HG03469 (cell line): Measurements from ENCODE around the gene TSPO.
"Not testable (repeated sequence)": the region's sequence is repeated elsewhere in the genome, so short reads cannot be mapped to it uniquely, and the experiment has no call there.

Experiments used
- ATAC-seq: cut with Tn5 transposase; IDR thresholded peaks from one replicate; pipeline ENCODE4 v1.9.1; 2021; ENCODE audit warnings: mild to moderate bottlenecking, moderate library complexity, moderate number of reproducible peaks; ENCODE audit not compliant: unreplicated experiment

TSPO gene

DNA sequence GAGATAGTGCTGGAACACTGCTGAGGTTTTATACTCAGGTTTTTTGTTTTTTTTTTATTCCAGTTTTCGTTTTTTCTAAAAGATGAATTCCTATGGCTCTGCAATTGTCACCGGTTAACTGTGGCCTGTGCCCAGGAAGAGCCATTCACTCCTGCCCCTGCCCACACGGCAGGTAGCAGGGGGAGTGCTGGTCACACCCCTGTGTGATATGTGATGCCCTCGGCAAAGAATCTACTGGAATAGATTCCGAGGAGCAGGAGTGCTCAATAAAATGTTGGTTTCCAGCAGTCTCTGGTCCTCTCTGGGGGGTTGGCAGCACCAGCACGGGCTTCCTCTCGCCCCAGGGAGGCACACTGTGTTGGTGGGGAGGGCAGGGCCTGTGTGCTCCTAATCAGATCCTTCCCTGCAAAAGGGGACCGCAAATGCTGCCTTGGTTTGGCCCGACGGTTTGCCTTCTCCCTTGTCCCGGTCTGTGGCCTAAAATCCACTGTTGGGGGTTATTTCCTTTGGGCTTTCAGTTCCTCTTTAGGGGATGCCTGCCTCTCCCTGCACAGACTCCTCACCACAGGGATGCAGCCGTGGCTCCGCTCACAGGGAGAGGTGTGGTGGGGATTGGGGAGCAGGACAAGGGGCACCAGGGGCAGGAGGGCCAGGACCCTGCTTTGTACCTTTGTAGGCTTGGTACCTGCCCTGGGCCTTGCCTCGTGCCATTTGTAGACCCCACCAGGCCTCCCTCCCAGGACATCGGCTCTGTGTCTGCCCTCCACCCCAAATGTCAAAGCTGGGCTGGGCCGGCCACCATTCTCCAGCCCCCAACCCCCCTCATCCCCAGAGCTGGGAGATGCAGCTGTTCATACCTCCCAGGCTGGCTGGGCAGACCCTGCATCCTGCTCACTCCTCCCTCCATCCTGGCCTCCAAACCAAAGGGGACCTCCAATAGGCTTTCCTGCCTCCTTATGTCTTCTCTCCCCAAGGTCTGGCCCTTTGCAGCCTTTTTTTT is 21.6 kb upstream of the TSPO start:
- ATAC-seq = no peak

DNA sequence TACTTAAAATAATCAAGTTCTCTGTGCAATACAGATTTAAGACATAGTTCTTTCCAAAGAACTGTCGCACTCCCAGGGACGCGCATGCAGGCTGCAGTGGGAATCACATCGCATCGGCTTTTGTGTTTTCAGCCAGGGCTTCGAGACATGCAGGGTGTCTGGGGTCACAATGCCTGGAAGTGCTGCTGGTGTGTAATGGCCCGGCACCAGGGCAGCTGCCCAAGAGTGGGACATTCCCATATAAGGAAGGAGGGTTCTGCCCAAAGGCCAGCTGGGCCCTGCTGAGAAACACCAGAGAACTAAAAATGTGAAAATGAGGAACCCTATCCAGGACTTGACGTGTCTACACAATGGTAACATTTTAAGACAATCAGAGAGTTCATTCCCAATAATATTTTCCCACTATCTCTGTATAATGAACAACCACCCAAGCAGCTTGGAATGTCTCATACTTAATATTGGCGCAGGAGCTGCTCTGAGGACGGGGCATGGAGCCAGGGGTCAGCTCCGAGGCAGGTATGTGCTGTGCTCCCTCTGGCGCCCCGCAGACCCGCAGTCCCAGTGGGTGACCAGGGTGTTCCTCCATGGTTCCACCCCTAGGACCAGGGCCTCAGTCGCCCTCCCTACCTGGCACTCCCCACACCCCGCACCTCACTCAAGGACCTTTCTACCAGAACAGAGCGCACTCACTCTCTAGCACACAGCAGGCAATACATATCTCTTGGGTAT is 19.4 kb upstream of the TSPO start:
- ATAC-seq = no peak

DNA sequence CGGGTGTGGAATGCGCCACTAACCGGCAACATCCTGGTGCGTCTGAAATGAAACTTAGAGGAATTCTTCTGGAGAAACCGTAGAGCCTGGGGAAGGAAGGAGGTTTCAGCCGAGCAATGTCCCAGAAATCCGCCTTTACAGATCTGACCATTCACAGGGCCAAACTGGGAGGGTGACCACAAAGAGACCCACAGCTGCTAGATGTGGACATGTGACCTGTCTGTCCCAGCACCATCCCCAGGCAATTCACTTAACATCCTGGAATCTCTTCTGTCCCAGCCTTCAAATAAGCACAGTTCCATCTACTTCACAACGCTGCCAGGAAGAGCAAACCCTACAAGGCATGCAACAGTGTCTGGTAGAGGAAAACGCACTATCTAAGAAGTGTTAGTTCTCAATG is 18.0 kb upstream of the TSPO start:
- ATAC-seq = no peak

DNA sequence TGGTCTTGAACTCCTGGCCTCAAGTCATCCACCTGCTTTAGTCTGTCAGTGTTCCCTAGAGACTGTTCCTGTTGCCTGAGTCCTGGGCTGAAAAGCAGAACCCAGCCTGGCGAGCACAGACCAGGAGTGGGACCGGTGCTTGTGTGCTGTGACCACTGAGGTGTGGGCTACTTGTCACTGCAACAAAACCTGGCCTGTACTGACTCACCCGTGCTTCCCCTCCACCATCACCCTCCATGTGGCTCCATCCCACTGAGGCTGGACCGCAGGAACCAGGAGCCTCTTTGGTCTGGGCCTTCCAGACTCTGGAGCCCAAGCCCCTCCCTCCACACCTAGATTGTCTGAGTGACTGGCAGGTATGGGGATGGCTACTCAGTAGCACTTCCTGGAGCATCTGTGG is 16.8 kb upstream of the TSPO start:
- ATAC-seq = no peak

DNA sequence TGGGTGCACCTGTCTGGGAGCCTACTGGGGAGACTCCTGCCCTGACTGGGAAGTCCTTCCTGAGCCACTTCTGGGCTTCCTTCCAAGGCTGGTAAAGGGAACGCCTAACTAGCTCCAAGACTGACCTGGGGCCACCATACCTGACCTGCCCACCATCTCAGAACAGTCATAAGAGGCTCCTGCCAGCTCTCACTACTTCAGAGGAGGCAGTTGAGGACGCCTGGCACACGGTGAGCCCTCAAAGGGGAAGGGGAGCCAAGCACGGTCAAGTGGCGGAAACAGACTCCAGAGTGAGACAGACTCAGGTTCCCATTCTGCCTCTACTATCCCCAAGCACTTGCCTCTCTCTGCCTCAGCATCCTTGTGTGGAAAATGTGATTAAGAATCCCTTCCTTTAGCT is 15.8 kb upstream of the TSPO start:
- ATAC-seq = no peak

DNA sequence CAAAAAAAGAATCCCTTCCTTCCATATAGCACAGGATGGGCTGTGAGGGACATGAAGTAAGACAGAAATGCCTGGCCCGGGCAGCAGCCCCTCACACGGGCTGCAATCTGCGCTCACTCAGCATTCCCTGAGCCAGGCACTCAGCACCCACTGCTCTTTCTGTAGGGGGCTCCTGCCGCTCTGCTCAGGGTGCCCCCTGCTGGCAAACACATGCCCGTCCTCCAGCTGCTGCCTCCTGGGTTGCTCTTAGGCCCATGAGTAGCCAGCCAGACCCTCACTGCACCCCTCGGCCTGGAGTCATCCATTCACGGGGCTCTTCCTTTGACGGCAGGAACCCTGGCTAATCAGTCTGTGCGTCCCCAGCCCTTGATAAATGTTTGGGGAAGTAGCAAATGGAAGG is 15.1 kb upstream of the TSPO start:
- ATAC-seq = no peak

DNA sequence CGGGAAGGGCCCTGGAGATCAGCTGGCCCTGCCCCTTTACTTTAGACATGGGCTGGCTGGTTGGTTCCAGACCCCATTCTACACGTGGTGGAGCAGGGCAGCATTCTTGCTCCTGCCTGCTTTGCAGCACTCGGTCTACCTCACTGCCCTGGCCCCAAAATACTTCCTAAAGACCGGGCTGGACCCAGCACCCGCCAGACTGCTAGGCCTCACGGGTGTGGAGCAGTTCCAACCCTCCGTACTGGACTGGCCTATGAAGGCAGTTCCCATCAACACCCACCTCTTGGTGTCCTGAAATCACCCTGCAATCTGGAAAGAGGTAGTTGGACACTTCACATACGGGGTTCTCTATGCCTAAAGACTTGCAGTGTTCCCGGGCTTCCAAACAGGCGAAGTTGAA is 14.6 kb upstream of the TSPO start:
- no peak for ATAC-seq

DNA sequence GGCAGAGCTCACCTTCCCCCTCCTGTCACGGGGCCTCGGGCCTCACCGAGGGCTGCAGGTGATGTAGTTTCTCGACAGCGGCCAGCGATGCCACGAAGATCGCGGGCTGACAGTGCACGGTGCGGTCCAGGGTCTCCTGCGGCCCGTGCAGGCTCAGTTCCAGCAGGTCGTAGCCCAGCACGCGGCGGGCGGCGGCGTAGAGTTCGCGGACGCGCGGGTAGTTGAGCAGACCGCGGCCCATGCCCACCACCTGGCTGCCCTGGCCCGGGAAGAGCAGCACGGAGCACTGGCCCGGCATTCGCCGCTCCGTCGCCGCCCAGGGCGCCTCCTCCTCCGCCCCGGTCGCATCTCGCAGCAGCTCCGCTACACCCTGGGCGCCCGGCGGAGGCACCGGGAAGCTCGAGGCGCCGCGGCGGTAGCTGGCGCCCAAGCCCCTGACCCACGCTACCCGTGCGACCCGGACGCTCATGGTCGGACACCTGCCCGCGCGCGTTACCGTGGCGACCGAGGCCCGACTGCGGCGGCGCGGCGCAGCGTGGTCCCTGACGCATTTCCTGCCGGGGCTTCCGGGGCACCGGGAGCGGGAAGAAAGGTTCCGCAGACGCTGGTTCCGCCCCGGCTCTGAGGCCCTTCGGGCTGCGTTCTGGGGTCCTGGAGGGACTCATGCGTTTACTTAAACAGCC is 8.3 kb upstream of the TSPO start, which contains the start of gene MCAT:
MCAT (minus strand) TSS at position 519 of the 683 bp plus-strand sequence; CDS start at position 469, 50 bp downstream.
- ATAC-seq = no peak

DNA sequence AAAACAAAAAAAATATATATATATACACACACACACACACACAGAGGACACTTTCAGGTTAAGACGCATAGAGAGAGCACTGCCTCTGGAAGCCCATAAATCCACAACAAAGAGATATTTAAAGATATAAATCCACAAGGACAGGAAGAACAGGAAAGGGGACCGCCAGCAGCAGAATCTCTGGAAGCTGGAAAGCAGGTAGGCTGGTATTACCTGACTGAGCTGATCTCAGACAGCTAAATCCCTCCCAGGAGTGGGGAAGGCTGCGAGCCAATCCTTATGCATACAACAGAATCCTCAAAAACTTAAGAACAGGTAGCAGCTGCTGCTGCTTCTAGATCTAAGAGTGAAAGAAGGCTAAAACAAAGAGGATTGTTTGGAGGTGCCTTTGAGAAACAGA is 6.4 kb upstream of the TSPO start:
- no peak for ATAC-seq

DNA sequence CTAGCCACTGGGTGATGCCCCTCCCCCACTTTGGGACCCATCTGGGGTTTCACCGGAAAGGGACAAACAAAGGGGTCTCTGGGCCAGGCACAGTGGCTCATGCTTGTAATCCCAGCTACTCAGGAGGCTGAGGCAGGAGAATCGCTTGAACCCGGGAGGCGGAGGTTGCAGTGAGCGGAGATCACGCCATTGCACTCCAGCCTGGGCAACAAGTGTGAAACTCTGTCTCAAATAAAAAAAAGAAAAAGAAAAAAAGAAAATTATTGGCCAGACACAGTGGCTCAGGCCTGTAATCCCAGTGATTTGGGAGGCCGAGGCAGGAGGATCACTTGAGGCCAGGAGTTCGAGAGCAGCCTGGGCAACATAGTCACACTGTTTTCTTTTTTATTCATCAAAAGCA is 6.0 kb upstream of the TSPO start:
- ATAC-seq = not testable (repeated sequence)

DNA sequence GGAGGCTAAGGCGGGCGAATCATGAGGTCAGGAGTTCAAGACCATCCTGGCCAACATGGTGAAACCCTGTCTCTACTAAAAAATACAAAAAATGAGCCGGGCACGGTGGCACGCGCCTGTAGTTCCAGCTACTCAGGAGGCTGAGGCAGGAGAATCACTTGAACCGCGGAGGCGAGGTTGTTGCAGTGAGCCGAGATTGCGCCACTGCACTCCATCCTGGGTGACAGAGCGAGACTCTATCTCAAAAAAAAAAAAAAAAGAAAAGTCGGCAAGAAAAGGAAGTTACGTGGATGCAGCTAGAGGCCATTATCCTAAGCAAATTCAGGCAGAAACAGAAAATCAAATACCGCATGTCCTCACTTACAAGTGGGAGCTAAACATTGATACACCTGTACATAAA is 5.0 kb upstream of the TSPO start:
- ATAC-seq = not testable (repeated sequence)

DNA sequence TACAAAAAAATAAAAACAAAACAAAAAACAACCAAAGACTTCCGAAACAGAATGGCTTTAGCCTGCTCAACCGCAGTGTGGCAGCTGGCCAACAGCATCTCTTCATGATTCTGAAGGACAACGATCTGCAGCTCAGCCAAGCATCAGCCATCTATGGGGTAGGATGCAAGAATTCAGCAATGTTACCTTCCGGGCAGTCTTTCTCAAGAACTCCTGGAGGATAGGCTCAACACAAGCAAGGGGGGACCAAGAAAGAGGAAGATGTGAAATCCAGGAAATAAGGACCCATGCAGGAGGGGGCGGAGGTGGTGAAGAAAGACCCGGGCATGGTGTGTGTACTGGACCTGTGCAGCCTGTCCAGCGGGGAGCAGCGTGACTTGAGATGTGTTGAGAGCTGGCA is 3.5 kb upstream of the TSPO start:
- ATAC-seq = no peak

DNA sequence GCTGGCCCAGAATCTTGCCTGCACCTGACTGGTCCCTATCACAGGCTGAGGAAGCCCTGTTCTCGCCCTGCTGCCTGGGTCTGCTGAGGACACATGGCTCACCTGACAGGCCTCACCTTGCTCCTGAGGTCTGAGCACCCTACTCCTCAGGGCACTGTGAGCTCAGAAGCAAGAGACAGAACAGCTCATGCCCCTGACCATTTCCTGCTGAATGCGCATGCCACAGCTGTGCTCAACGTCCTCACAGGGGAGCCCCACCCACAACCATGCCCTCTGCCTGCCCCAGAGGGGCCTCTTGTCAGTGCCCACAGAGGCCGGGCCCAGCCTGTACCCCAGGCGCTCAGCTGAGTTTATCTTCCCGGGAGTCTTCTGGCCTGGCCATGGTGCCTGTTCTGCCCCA is 2.8 kb upstream of the TSPO start:
- ATAC-seq = no peak

DNA sequence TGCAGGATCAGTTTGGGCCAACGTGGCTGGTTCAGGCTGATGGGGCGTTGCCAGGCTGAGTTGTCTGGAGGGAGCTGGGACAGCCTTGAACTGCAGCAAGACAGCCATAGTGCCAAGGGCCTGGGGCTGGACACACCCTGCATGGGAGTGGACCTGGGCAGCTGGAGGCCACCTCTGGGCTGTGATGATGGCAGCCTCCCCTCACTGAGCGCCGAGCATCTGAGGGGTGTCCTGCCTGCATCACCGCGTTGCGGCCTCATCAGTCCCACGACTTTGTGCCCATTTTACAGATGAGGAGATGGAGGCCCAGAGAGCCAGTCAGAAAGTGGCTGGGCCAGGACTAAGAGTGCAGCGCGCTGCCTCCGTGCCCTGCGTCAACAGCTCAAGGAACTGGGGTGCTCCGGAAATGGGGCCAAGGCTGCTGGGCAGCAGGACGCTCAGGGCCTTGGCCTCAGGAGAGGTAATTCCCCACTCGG is 590 bp upstream of the TSPO start:
- ATAC-seq = no peak

DNA sequence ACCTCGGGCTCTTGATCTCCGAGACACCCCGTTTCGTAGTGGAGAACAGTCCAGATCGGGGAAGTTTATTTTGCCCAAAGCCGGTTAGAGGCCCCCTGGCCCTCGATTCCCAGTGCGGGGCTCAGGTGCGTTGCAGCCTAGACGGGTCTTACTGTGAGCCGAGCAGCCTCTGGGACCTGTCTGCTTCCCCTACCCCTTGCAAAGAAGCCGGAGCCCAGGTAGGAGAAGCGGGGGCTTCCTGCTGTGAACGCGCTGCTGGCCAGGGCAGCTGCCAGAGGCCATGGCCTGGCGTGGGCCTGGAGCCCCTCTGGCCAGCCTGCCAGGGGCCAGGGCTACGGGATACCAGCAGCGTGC is 621 bp downstream of the TSPO start:
- no peak for ATAC-seq

DNA sequence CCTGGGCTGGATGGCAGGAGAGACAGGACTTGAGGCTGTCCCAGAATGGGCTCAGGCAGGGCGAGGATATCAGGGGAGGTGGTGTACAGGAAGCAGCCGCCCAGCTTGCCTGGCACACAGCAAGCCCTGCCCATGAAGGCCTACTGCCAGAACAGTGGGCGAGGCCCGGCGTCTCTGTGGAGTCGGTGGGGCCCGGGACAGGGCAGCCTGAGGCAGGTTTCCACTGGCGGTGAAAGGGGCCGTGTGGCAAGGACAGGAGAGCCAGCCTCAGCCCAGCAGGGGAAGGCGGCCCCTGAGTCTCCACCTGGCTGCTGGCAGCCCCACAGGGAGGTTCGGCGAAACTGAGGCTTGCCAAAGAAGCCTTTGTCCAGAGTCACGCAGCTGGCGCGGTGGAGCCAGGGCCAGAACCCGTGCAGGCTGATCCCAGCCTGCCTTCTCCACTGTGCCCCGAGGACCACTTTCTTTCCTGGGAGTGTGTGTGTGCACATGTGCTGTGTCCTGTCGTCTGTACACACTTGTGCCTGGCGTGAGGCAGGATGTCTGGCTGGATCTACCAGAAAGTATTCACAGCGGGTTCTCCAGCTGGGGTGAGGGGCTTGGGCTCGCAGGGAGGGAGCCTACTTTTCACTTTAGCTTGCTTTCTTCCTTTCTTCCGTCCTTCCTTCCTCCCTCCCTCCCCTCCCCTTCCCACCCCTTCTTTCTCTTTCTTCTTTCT is 1.2 kb downstream of the TSPO start:
- ATAC-seq = no peak

DNA sequence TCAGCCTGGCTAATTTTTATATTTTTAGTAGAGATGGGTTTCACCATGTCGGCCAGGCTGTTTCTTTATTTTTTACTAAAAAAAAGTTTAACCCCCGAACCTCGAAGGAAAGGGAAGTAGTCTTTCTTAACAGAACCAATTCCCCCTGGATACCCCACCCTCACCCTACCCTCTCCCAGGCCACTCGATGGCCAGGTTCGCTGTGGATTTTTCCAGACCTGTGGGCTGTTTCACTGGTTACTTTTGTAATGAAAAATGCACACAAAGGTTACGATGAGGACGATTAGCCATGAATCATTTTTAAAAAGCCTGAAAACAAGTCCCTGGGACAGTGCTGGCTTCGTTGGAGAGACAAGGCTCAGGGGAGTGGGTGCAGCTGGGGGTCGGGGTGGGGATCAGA is 2.5 kb downstream of the TSPO start:
- no peak for ATAC-seq

DNA sequence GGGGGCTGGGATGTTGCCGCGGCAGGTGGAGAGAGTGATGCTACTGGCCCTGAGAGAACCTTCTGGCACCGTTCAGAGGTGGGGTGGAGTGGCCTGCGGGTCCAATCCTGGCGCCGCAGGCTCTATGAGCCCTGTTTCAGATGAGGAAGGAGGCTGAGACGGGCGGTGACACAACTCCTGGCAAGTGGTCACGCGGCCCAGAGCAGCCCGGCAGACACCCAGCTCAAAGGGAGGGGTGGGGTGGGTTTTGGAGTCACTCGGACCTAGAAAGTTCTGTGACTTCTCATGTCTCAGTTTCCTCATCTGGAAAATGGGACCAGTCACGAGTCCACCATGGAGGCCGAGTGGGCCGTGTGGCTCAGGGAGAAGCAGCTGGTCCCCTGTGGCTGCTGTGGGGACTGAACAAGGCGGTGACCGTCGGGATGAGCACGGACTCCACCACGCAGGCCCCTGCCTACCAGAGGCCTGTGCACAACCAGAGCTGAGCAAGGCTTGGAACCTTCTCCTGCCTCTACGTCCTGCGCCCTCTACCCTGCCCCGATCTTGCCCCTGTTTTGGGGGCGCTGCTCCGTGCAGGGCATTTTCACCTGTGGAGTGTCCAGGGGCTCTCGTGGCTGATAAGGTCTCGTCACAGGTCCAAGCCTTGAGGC is 3.7 kb downstream of the TSPO start:
- ATAC-seq = no peak

DNA sequence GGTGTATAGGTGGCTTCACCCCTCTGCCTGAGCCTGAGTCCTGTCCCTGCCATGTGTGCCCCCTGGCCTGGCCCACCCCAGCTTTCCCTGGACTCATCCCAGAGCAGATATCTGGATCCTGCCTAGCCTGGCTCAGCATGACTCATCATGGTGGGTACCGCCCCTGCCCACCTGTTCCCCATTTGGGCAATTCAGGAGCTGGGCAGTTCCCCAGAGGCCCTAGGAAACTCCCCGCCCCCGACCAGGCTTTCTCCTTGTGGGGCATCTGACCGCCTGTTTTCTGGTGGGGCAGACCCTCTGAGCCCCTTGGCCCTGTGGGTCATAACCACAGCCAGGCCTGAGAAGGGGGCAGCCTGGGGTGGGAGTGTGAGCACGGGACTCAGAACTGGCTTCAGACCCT is 4.4 kb downstream of the TSPO start:
- ATAC-seq = no peak

DNA sequence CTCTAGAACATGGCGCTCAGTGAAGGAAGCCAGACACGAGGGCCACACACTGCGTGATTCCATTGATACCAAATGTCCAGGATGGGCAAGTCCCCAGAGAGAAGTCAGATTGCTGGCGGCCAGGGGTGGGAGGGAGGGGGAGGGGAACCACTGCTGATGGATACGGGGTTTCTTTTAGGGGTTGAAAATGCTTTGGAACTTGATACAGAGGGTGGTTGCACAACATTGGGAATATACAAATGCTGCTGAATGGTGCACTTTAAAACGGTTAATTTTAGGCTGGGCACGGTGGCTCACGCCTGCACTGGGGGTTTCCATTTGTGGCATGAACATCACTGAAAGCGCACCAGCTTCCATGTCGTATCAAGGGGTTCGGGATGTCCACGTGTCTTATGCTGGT is 5.1 kb downstream of the TSPO start:
- no peak for ATAC-seq
